ENCODE data around the gene ECD.

Gene ECD

DNA sequence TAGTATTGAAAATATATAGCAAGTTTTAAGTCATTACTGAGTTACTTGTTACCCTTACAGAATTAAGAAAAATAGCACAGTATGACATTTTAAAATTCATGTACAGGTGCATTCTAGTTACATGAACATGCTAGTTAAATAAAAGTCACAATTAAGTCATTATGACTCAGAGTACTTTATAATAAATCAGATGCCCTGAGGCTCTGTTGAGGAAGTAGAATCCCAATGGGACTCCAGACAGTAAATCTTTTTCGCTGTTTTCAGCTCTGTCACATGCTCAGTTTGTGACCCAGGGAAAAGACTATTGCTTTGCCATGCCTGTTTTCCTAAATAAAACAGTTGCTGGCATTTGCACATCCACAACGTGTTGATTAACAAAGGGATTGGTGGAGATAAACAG lies 36.5 kb downstream of the ECD start:
- no peak overlapping the region for H3K4me3 ChIP-seq (ENCODE audit: low read length)
- no peaks in the 10 kb centered on the region for H3K9me2 ChIP-seq (replicated peaks; ENCODE audit: insufficient read depth, low read length)
- no peak overlapping the region for H2AFZ ChIP-seq (ENCODE audit: low read length)
- H3K4me2 ChIP-seq (ENCODE audit: low read depth, low read length): no peak overlapping the region
- H3K36me3 ChIP-seq (replicated peaks; ENCODE audit: insufficient read depth, low read length): peaks cover 4% of the 10 kb centered on the region
- no peaks in the 10 kb centered on the region for H4K20me1 ChIP-seq (ENCODE audit: insufficient read depth, low read length)
- DNase-seq: no peak
- H3K4me1 ChIP-seq (ENCODE audit: low read length): no peaks in the 10 kb centered on the region
- H3F3A ChIP-seq (ENCODE audit: insufficient read depth, low read length): no peaks in the 10 kb centered on the region
- H3K9ac ChIP-seq (ENCODE audit: low read length): no peak overlapping the region
- no peak overlapping the region for H3K27ac ChIP-seq (ENCODE audit: low read length)
- no peaks in the 10 kb centered on the region for H3K79me2 ChIP-seq (ENCODE audit: low read length)
- H3K9me3 ChIP-seq (replicated peaks; ENCODE audit: insufficient read depth, low read length): no peaks in the 10 kb centered on the region
- H3K27me3 ChIP-seq (replicated peaks; ENCODE audit: insufficient read depth, low read length): no peaks in the 10 kb centered on the region
- TF ChIP-seq, protein P1, sequence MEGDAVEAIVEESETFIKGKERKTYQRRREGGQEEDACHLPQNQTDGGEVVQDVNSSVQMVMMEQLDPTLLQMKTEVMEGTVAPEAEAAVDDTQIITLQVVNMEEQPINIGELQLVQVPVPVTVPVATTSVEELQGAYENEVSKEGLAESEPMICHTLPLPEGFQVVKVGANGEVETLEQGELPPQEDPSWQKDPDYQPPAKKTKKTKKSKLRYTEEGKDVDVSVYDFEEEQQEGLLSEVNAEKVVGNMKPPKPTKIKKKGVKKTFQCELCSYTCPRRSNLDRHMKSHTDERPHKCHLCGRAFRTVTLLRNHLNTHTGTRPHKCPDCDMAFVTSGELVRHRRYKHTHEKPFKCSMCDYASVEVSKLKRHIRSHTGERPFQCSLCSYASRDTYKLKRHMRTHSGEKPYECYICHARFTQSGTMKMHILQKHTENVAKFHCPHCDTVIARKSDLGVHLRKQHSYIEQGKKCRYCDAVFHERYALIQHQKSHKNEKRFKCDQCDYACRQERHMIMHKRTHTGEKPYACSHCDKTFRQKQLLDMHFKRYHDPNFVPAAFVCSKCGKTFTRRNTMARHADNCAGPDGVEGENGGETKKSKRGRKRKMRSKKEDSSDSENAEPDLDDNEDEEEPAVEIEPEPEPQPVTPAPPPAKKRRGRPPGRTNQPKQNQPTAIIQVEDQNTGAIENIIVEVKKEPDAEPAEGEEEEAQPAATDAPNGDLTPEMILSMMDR (IDR thresholded peaks at IDR 0.05; ENCODE audit: low read length): no peak
- no peak for TF ChIP-seq EZH2 (optimal IDR thresholded peaks at IDR 0.05; ENCODE audit: low read depth, low read length)
- no peak for TF ChIP-seq EZH2phosphoT487 (IDR thresholded peaks at IDR 0.05; ENCODE audit: low read length)

GRCh38 chr10:73126343-73126742 lies 41.5 kb downstream of the ECD start:
- TF ChIP-seq EZH2phosphoT487 (IDR thresholded peaks at IDR 0.05; ENCODE audit: low read length): no peak
- no peak for TF ChIP-seq EZH2 (optimal IDR thresholded peaks at IDR 0.05; ENCODE audit: low read depth, low read length)
- TF ChIP-seq, protein P1 (IDR thresholded peaks at IDR 0.05; ENCODE audit: low read length): no peak
- H2AFZ ChIP-seq (ENCODE audit: low read length): no peak overlapping the region
- no peak overlapping the region for H3K9ac ChIP-seq (ENCODE audit: low read length)
- H4K20me1 ChIP-seq (ENCODE audit: insufficient read depth, low read length): no peaks in the 10 kb centered on the region
- H3K27me3 ChIP-seq (replicated peaks; ENCODE audit: insufficient read depth, low read length): no peaks in the 10 kb centered on the region
- no peak for DNase-seq
- no peaks in the 10 kb centered on the region for H3K4me1 ChIP-seq (ENCODE audit: low read length)
- no peaks in the 10 kb centered on the region for H3K9me2 ChIP-seq (replicated peaks; ENCODE audit: insufficient read depth, low read length)
- H3K9me3 ChIP-seq (replicated peaks; ENCODE audit: insufficient read depth, low read length): no peaks in the 10 kb centered on the region
- no peaks in the 10 kb centered on the region for H3F3A ChIP-seq (ENCODE audit: insufficient read depth, low read length)
- H3K4me3 ChIP-seq (ENCODE audit: low read length): no peak overlapping the region
- no peak overlapping the region for H3K27ac ChIP-seq (ENCODE audit: low read length)
- no peaks in the 10 kb centered on the region for H3K79me2 ChIP-seq (ENCODE audit: low read length)
- H3K36me3 ChIP-seq (replicated peaks; ENCODE audit: insufficient read depth, low read length): no peaks in the 10 kb centered on the region
- H3K4me2 ChIP-seq (ENCODE audit: low read depth, low read length): no peak overlapping the region

- Histone ChIP-seq H3K27ac (ENCODE audit: low read length) (no peak overlapping the region), H3K9me3 (replicated peaks; ENCODE audit: insufficient read depth, low read length) (no peaks in the 10 kb centered on the region), H3K36me3 (replicated peaks; ENCODE audit: insufficient read depth, low read length) (no peaks in the 10 kb centered on the region), H4K20me1 (ENCODE audit: insufficient read depth, low read length) (no peaks in the 10 kb centered on the region), H3F3A (ENCODE audit: insufficient read depth, low read length) (peaks cover 20% of the 10 kb centered on the region), H3K9me2 (replicated peaks; ENCODE audit: insufficient read depth, low read length) (no peaks in the 10 kb centered on the region), H3K79me2 (ENCODE audit: low read length) (no peaks in the 10 kb centered on the region), H3K4me3 (ENCODE audit: low read length) (no peak overlapping the region), H2AFZ (ENCODE audit: low read length) (no peak overlapping the region), H3K27me3 (replicated peaks; ENCODE audit: insufficient read depth, low read length) (no peaks in the 10 kb centered on the region), H3K4me2 (ENCODE audit: low read depth, low read length) (no peak overlapping the region), H3K9ac (ENCODE audit: low read length) (no peak overlapping the region), H3K4me1 (ENCODE audit: low read length) (peaks cover 20% of the 10 kb centered on the region)
- no peak for DNase-seq
- no peak for TF ChIP-seq EZH2phosphoT487 (IDR thresholded peaks at IDR 0.05; ENCODE audit: low read length)
- TF ChIP-seq, protein P1 (IDR thresholded peaks at IDR 0.05; ENCODE audit: low read length): no peak
- no peak for TF ChIP-seq EZH2 (optimal IDR thresholded peaks at IDR 0.05; ENCODE audit: low read depth, low read length)
These were observed 47.9 kb downstream of the ECD start for GRCh38 chr10:73119952-73120351.

All from MM.1S (cell line).